Measurements from ENCODE around the gene DNAJC5G. TPM values are rescaled to one million over a fixed set of nuclear protein-coding genes. Genes with fewer than 3 reads are reported as not detected.
"Not testable (repeated sequence)": the region's sequence is repeated elsewhere in the genome, so short reads cannot be mapped to it uniquely, and the experiment has no call there.

DNAJC5G gene
- total RNA-seq, 1 experiment from 2014 or later: 0.37 TPM

DNA sequence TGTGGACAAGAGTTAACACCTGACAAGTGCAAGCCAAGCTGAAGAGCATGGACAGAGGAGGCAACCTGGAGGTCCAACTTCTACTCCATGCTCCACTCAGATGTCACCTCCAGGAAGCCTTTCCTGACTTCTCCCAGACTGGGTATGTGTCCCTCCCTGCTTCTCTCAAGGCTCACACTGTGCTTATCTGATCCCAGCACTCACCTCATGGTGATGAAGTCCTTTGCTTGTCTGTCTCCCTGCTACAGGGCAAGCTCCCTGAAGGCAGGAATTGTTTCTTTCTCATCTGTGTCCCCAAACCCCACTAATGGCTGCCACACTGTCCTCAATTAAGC, 9.7 kb upstream of the DNAJC5G start:
- TF ChIP-seq, protein P1, sequence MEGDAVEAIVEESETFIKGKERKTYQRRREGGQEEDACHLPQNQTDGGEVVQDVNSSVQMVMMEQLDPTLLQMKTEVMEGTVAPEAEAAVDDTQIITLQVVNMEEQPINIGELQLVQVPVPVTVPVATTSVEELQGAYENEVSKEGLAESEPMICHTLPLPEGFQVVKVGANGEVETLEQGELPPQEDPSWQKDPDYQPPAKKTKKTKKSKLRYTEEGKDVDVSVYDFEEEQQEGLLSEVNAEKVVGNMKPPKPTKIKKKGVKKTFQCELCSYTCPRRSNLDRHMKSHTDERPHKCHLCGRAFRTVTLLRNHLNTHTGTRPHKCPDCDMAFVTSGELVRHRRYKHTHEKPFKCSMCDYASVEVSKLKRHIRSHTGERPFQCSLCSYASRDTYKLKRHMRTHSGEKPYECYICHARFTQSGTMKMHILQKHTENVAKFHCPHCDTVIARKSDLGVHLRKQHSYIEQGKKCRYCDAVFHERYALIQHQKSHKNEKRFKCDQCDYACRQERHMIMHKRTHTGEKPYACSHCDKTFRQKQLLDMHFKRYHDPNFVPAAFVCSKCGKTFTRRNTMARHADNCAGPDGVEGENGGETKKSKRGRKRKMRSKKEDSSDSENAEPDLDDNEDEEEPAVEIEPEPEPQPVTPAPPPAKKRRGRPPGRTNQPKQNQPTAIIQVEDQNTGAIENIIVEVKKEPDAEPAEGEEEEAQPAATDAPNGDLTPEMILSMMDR (conservative IDR thresholded peaks at IDR 0.05): no peak
- H2BK5ac ChIP-seq (ENCODE audit: insufficient read length, low read length): no peak overlapping the region
- H3K56ac ChIP-seq (ENCODE audit: insufficient read length, low read depth, low read length): no peak overlapping the region
- H3K27ac Mint-ChIP-seq: no peak overlapping the region
- no peak overlapping the region for H3K18ac ChIP-seq (ENCODE audit: insufficient read length, low read depth, low read length)
- H4K8ac ChIP-seq (replicated peaks; ENCODE audit: insufficient read length, low read depth, low read length): no peak overlapping the region
- H2BK20ac ChIP-seq (ENCODE audit: low read depth, low read length, poor library complexity, severe bottlenecking): no peak overlapping the region
- peaks cover 24 to 29% of the 10 kb centered on the region in 2 experiments for H3K4me1 Mint-ChIP-seq
- no peak overlapping the region for H2AFZ ChIP-seq (ENCODE audit: low read length)
- DNase-seq: no peak
- H3K23ac ChIP-seq (ENCODE audit: insufficient read length, low read depth, low read length): no peak overlapping the region
- no peaks in the 10 kb centered on the region for H3K79me2 ChIP-seq (ENCODE audit: insufficient read depth, low read length)
- no peak overlapping the region for H2BK12ac ChIP-seq (ENCODE audit: insufficient read length, low read depth, low read length)
- H2BK120ac ChIP-seq (ENCODE audit: low read depth, low read length, poor library complexity, severe bottlenecking): no peak overlapping the region
- H3K4ac ChIP-seq (ENCODE audit: low read depth, low read length): no peak overlapping the region
- no peaks in the 10 kb centered on the region for H4K20me1 ChIP-seq (ENCODE audit: control insufficient read depth, insufficient read depth, insufficient read length)
- H3K27me3 ChIP-seq (ENCODE audit: insufficient read depth, low read length): peaks cover 40% of the 10 kb centered on the region; the same call in 1 of the 2 replicates
- no peak overlapping the region for H4K5ac ChIP-seq (ENCODE audit: insufficient read length, low read depth, low read length)
- H3K4me2 ChIP-seq (ENCODE audit: insufficient read depth, insufficient read length, low read length): peak overlapping the region; percentile 44
- no peak overlapping the region for H3K14ac ChIP-seq (ENCODE audit: insufficient read depth, low read length)
- H3K4me3 Mint-ChIP-seq: peak overlapping the region in 1 of 2 experiments; percentile 49; a peak in 2 of 5 replicates
- H2BK15ac ChIP-seq (ENCODE audit: low read depth, low read length): no peak overlapping the region
- peaks cover 19% of the 10 kb centered on the region for H3K27me3 Mint-ChIP-seq (ENCODE audit: low read depth)
- H3K79me1 ChIP-seq (ENCODE audit: insufficient read depth, low read depth, low read length, poor library complexity, severe bottlenecking): no peaks in the 10 kb centered on the region
- H2AK5ac ChIP-seq (ENCODE audit: insufficient read length, low read length): no peak overlapping the region
- H3K4me1 ChIP-seq (ENCODE audit: insufficient read depth, low read length): no peaks in the 10 kb centered on the region; the same call in 1 of the 2 replicates
- H4K91ac ChIP-seq (ENCODE audit: insufficient read length, low read depth, low read length): no peak overlapping the region
- peaks cover 20% of the 10 kb centered on the region for H3K23me2 ChIP-seq (ENCODE audit: insufficient read length, low read depth, low read length, poor library complexity, severe bottlenecking)
- no peak overlapping the region for H3K27ac ChIP-seq (ENCODE audit: insufficient read length, low read depth, low read length)
- H3T11ph ChIP-seq (ENCODE audit: low read length): no peak overlapping the region
- no peak overlapping the region for H3K9ac ChIP-seq (ENCODE audit: extremely low read depth, insufficient read length, low read length)
- H3K9me3 Mint-ChIP-seq: peaks cover 0 to 2% of the 10 kb centered on the region in 2 experiments; a peak in 3 of 5 replicates
- H3K36me3 Mint-ChIP-seq (ENCODE audit: insufficient read depth in 1 of 3, low read depth in 3 of 3): no peaks in the 10 kb centered on the region; a peak in 2 of 7 replicates
- no peaks in the 10 kb centered on the region for H3K9me3 ChIP-seq (ENCODE audit: control insufficient read depth, low read depth, low read length)

DNA sequence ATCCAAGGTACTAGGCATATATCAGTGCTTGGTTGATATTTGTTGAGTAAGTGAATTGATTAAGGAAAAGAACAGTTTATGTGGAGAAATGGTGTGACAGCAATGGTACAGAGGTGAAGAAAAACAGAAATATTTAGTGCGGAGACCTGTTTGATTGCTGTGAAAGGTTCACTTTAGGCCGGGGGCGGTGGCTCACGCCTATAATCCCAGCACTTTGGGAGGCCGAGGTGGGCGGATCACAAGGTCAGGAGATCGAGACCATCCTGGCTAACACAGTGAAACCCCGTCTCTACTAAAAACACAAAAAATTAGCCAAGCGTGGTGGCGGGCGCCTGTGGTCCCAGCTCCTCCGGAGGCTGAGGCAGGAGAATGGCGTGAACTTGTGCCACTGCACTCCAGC, 6.9 kb upstream of the DNAJC5G start:
- not testable (repeated sequence) for H3K27ac Mint-ChIP-seq; H3K79me2 ChIP-seq (ENCODE audit: insufficient read depth, low read length); H3K4ac ChIP-seq (ENCODE audit: low read depth, low read length); H3T11ph ChIP-seq (ENCODE audit: low read length); H3K79me1 ChIP-seq (ENCODE audit: insufficient read depth, low read depth, low read length, poor library complexity, severe bottlenecking); H2BK12ac ChIP-seq (ENCODE audit: insufficient read length, low read depth, low read length); H2BK5ac ChIP-seq (ENCODE audit: insufficient read length, low read length); H3K4me3 Mint-ChIP-seq; H4K5ac ChIP-seq (ENCODE audit: insufficient read length, low read depth, low read length); H2BK20ac ChIP-seq (ENCODE audit: low read depth, low read length, poor library complexity, severe bottlenecking); H3K23me2 ChIP-seq (ENCODE audit: insufficient read length, low read depth, low read length, poor library complexity, severe bottlenecking); H3K9me3 ChIP-seq (ENCODE audit: control insufficient read depth, low read depth, low read length); H4K20me1 ChIP-seq (ENCODE audit: control insufficient read depth, insufficient read depth, insufficient read length); H3K4me2 ChIP-seq (ENCODE audit: insufficient read depth, insufficient read length, low read length); H2BK15ac ChIP-seq (ENCODE audit: low read depth, low read length); H3K36me3 Mint-ChIP-seq (ENCODE audit: insufficient read depth in 1 of 3, low read depth in 3 of 3); H3K18ac ChIP-seq (ENCODE audit: insufficient read length, low read depth, low read length); H3K56ac ChIP-seq (ENCODE audit: insufficient read length, low read depth, low read length); DNase-seq; H3K4me1 ChIP-seq (ENCODE audit: insufficient read depth, low read length); H2BK120ac ChIP-seq (ENCODE audit: low read depth, low read length, poor library complexity, severe bottlenecking); H3K9me3 Mint-ChIP-seq; H3K23ac ChIP-seq (ENCODE audit: insufficient read length, low read depth, low read length); H3K14ac ChIP-seq (ENCODE audit: insufficient read depth, low read length); H3K27ac ChIP-seq (ENCODE audit: insufficient read length, low read depth, low read length); H4K91ac ChIP-seq (ENCODE audit: insufficient read length, low read depth, low read length); H4K8ac ChIP-seq (replicated peaks; ENCODE audit: insufficient read length, low read depth, low read length); H2AK5ac ChIP-seq (ENCODE audit: insufficient read length, low read length); H3K9ac ChIP-seq (ENCODE audit: extremely low read depth, insufficient read length, low read length); H2AFZ ChIP-seq (ENCODE audit: low read length)
- peaks cover 24% of the 10 kb centered on the region; the same call in 1 of the 2 replicates for H3K27me3 ChIP-seq (ENCODE audit: insufficient read depth, low read length)
- no CpG with 5 or more reads among the region's 13 CpGs for WGBS (ENCODE audit: extremely low coverage, insufficient read length, low lambda C conversion rate)
- peaks cover 14% of the 10 kb centered on the region in 2 experiments for H3K4me1 Mint-ChIP-seq
- peaks cover 10% of the 10 kb centered on the region for H3K27me3 Mint-ChIP-seq (ENCODE audit: low read depth)
